Gastroesophageal sphincter (tissue), 3 donors: ENCODE results near the gene FPR1.

Experiments
- CTCF ChIP-seq, 4 experiments: fragments of 200-600 bp in 2 of 4; fragments of 450-650 bp in 2 of 4; sonication (generic) in 1 of 4; IDR thresholded peaks; one replicate each; pipeline ENCODE4 v1.5.1; 2017 to 2019; ENCODE audit warnings: antibody characterized with exemption in 4 of 4, mild to moderate bottlenecking in 2 of 4, moderate library complexity in 2 of 4
- POLR2A ChIP-seq, 2 donors: fragments of 450-650 bp; IDR thresholded peaks; one replicate each; pipeline ENCODE4 v1.6.1; 2017; ENCODE audit warnings: antibody characterized with exemption in 2 of 2, mild to moderate bottlenecking in 2 of 2, moderate library complexity in 1 of 2
- POLR2AphosphoS5 ChIP-seq: sonication (generic); formaldehyde crosslinking; IDR thresholded peaks from one replicate; pipeline ENCODE4 v1.6.1; 2017; ENCODE audit warnings: antibody characterized with exemption

- TF ChIP-seq CTCF (IDR thresholded peaks at IDR 0.05), result no peak
- TF ChIP-seq POLR2A (IDR thresholded peaks at IDR 0.05), result no peak
- TF ChIP-seq POLR2AphosphoS5, result no peak
Observed at GRCh38 chr19:51766461-51766860, 14.8 kb upstream of the FPR1 start.
